GM12875 (cell line): ENCODE data around the gene IKZF4.
A peak's percentile ranks its signal among the peaks of the same experiment; 100 is the strongest.
"Not testable (repeated sequence)": the region's sequence is repeated elsewhere in the genome, so short reads cannot be mapped to it uniquely, and the experiment has no call there.

Source experiments
- H3K4me3 ChIP-seq: one replicate; pipeline ENCODE4 v1.5.1; 2011; ENCODE audit warnings: low read depth, low read length, control low read depth
- CTCF ChIP-seq: IDR thresholded peaks from 2 replicates; pipeline ENCODE4 v1.5.1; 2011; ENCODE audit warnings: low read depth, mild to moderate bottlenecking, control low read depth, inconsistent platforms, low read length, moderate library complexity, borderline replicate concordance; ENCODE audit not compliant: insufficient read depth

IKZF4 gene

GRCh38 chr12:55991110-55991509 lies 29.7 kb upstream of the IKZF4 start:
- H3K4me3 ChIP-seq: no peak overlapping the region

GRCh38 chr12:55993230-55993853 lies 27.5 kb upstream of the IKZF4 start:
- TF ChIP-seq CTCF: no peak

More at GRCh38 chr12:55991110-55991509, 29.7 kb upstream of the IKZF4 start:
- TF ChIP-seq CTCF: no peak

GRCh38 chr12:55995366-55995765 lies 25.5 kb upstream of the IKZF4 start:
- no peak for TF ChIP-seq CTCF

More at GRCh38 chr12:55993230-55993853, 27.5 kb upstream of the IKZF4 start:
- no peak overlapping the region for H3K4me3 ChIP-seq

GRCh38 chr12:55996201-55996714 lies 24.6 kb upstream of the IKZF4 start:
- peak overlapping the region; percentile 83 for H3K4me3 ChIP-seq
- peak; percentile 66 for TF ChIP-seq CTCF

More at GRCh38 chr12:55995366-55995765, 25.5 kb upstream of the IKZF4 start:
- no peak overlapping the region for H3K4me3 ChIP-seq

GRCh38 chr12:55996715-55997534 lies 23.9 kb upstream of the IKZF4 start, which contains the start of gene SUOX:
Gene SUOX, plus strand, starts transcription at chr12:55997276. Its CDS starts 4,946 bp downstream, at chr12:56002222.
- no peak for TF ChIP-seq CTCF
- peak within 1 kb of the TSS; percentile 83 for H3K4me3 ChIP-seq

GRCh38 chr12:55997535-55997859 lies 23.3 kb upstream of the IKZF4 start:
- peak overlapping the region; percentile 83 for H3K4me3 ChIP-seq
- no peak for TF ChIP-seq CTCF

GRCh38 chr12:55999522-55999921 lies 21.3 kb upstream of the IKZF4 start:
- not testable (repeated sequence) for H3K4me3 ChIP-seq

GRCh38 chr12:55999999-56000540 lies 20.8 kb upstream of the IKZF4 start:
- not testable (repeated sequence) for H3K4me3 ChIP-seq
